ENCODE measurements around the gene UTP15.

UTP15 gene

DNA sequence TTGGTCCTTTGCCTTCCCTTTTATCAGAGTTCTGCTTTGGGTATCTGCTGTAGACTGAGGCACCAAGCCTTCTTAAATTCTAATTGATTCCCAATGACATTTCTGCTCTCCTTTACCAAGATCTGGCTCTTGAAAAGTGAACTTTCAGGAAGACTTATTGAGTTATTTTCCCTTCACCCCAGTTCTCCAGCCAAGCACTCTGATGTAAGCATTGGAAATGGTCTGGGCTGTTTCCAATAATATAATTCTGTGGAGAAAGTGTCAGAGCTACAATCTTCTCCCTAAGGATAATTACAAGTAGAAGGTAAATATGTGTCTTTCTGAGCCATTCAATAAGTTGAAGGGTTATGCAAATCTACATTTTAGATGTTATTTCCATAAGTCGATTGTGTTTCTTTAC, 36.5 kb upstream of the UTP15 start:
- no peak for DNase-seq (ENCODE audit: low read depth)
- no peak for TF ChIP-seq CTCF (conservative IDR thresholded peaks at IDR 0.05; ENCODE audit: control insufficient read depth, insufficient read depth, low read depth, low read length)
- no peak overlapping the region for H3K4me3 ChIP-seq (ENCODE audit: control insufficient read depth, low read depth, low read length)

GRCh38 chr5:73531356-73531755, 34.2 kb upstream of the UTP15 start:
- DNase-seq (ENCODE audit: low read depth), result no peak
- no peak for TF ChIP-seq CTCF (conservative IDR thresholded peaks at IDR 0.05; ENCODE audit: control insufficient read depth, insufficient read depth, low read depth, low read length)
- no peak overlapping the region for H3K4me3 ChIP-seq (ENCODE audit: control insufficient read depth, low read depth, low read length)

DNA sequence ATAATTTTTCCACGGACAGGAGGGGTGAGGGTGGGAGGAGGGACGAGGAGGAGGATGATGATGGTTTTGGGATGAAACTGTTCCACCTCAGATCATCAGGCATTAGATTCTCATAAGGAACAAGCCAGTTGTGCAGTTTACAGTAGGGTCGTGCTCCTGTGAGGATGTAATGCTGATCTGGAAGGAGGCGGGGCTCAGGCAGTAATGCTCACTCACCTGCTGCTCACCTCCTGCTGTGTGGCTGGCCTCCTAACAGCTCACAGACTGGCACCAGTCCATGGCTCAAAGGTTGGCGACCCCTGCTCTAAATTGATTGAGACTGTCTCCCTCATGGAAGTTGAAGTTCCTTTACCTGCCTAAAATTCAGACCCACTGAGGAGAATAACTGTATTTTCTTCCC, 33.3 kb upstream of the UTP15 start:
- H3K4me3 ChIP-seq (ENCODE audit: control insufficient read depth, low read depth, low read length), result no peak overlapping the region
- DNase-seq (ENCODE audit: low read depth), result no peak
- no peak for TF ChIP-seq CTCF (conservative IDR thresholded peaks at IDR 0.05; ENCODE audit: control insufficient read depth, insufficient read depth, low read depth, low read length)

DNA sequence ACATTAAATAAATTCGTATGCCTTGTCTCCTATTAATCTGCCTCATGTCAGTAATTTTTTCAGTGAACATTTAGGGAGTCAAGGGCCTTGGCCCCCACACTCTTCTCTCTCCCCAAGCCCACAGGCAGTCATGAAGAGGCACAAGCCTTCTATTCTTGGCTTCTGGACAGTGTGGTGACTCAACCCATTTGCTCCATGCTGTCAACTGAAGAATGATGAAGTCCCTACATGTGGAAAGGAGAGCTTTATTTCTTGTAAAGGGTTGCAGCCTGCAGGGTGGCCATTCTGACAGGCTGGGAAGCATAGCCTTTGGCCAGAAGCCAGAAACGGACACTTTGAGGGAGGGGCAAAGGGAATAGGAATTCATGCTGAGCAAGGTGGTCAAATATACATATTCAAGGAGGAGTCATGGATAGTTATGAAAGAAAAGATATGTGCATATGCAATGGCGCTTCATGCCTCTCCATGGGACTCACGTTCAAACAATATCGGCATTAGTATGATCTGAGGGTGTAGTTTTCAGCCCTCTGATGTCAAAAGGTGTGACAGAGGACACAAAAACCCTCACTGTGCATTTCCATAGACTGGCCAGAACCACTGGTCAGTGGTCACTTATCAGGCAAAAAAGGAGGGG, 31.4 kb upstream of the UTP15 start:
- H3K4me3 ChIP-seq (ENCODE audit: control insufficient read depth, low read depth, low read length), result no peak overlapping the region
- no peak for TF ChIP-seq CTCF (conservative IDR thresholded peaks at IDR 0.05; ENCODE audit: control insufficient read depth, insufficient read depth, low read depth, low read length)
- DNase-seq (ENCODE audit: low read depth), result peak; percentile 65

DNA sequence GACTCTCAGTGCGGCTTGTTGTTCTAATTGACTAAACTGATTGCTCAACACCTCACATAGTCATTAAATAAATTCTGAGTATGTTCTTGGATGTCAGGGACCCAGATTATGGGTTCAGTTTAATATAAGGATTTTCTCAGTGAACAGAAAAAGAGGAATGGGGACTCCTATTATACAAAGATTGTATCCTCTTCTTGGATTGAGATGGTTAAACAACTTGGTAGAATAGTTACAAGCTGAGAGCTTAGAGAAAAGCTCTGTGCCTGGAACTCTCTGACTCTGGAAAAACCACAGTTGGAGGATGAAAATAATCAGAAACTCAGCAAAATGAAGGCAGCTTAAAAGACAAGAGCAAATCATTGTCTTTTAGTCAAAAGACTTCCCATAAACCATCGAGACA, 30.6 kb upstream of the UTP15 start:
- no peak for TF ChIP-seq CTCF (conservative IDR thresholded peaks at IDR 0.05; ENCODE audit: control insufficient read depth, insufficient read depth, low read depth, low read length)
- H3K4me3 ChIP-seq (ENCODE audit: control insufficient read depth, low read depth, low read length), result no peak overlapping the region
- DNase-seq (ENCODE audit: low read depth), result no peak

GRCh38 chr5:73539730-73540129, 25.8 kb upstream of the UTP15 start:
- no peak for DNase-seq (ENCODE audit: low read depth)
- no peak for TF ChIP-seq CTCF (conservative IDR thresholded peaks at IDR 0.05; ENCODE audit: control insufficient read depth, insufficient read depth, low read depth, low read length)
- no peak overlapping the region for H3K4me3 ChIP-seq (ENCODE audit: control insufficient read depth, low read depth, low read length)

GRCh38 chr5:73540192-73540591, 25.4 kb upstream of the UTP15 start:
- TF ChIP-seq CTCF (conservative IDR thresholded peaks at IDR 0.05; ENCODE audit: control insufficient read depth, insufficient read depth, low read depth, low read length), result no peak
- peak; percentile 72 for DNase-seq (ENCODE audit: low read depth)

More at GRCh38 chr5:73540192-73540591, 25.4 kb upstream of the UTP15 start:
- no peak overlapping the region for H3K4me3 ChIP-seq (ENCODE audit: control insufficient read depth, low read depth, low read length)

Data from fibroblast of mammary gland (primary cell).